Loucy (cell line): ENCODE results near the gene PRXL2A.
"Not testable (repeated sequence)": the region's sequence is repeated elsewhere in the genome, so short reads cannot be mapped to it uniquely, and the experiment has no call there.

Experiments used
- CTCF ChIP-seq: fragments of 200-600 bp; sonication (generic); conservative IDR thresholded peaks from 2 replicates; pipeline ENCODE4 v1.5.1; 2014; ENCODE audit warnings: mild to moderate bottlenecking, antibody characterized with exemption, low read length
- EZH2phosphoT487 ChIP-seq: fragments of 200-600 bp; IDR thresholded peaks from 2 replicates; pipeline ENCODE4 v1.6.1; 2018; ENCODE audit warnings: antibody characterized with exemption, mild to moderate bottlenecking, moderate library complexity, borderline replicate concordance

- TF ChIP-seq CTCF, EZH2phosphoT487: not testable (repeated sequence)
Measured at GRCh38 chr10:80475641-80476040, 67.3 kb downstream of the PRXL2A start.
